Fibroblast of lung (primary cell): Measurements from ENCODE around the gene FBXO40.

Experiments used
- EZH2 ChIP-seq: IDR thresholded peaks from 2 replicates; pipeline ENCODE4 v1.5.1; 2012; ENCODE audit warnings: low read length, control low read depth, mild to moderate bottlenecking; ENCODE audit errors: missing control alignments
- TF ChIP-seq, protein P1 (sequence below), 2 donors: IDR thresholded peaks in 1 of 2; conservative IDR thresholded peaks in 1 of 2; 1 replicate in 1 of 2; 2 replicates in 1 of 2; pipeline ENCODE4 v1.5.1; 2011 to 2012; ENCODE audit warnings: low read length in 2 of 2, control low read depth in 1 of 2, inconsistent platforms in 1 of 2, low read depth in 1 of 2, mild to moderate bottlenecking in 1 of 2

- TF ChIP-seq, protein P1, sequence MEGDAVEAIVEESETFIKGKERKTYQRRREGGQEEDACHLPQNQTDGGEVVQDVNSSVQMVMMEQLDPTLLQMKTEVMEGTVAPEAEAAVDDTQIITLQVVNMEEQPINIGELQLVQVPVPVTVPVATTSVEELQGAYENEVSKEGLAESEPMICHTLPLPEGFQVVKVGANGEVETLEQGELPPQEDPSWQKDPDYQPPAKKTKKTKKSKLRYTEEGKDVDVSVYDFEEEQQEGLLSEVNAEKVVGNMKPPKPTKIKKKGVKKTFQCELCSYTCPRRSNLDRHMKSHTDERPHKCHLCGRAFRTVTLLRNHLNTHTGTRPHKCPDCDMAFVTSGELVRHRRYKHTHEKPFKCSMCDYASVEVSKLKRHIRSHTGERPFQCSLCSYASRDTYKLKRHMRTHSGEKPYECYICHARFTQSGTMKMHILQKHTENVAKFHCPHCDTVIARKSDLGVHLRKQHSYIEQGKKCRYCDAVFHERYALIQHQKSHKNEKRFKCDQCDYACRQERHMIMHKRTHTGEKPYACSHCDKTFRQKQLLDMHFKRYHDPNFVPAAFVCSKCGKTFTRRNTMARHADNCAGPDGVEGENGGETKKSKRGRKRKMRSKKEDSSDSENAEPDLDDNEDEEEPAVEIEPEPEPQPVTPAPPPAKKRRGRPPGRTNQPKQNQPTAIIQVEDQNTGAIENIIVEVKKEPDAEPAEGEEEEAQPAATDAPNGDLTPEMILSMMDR (conservative IDR thresholded peaks at IDR 0.05 in 1 of 2, IDR thresholded peaks at IDR 0.05 in 1 of 2; ENCODE audit: low read depth in 1 of 2, low read length in 2 of 2): no peak
- TF ChIP-seq EZH2: no peak
These were observed 11.5 kb upstream of the FBXO40 start for GRCh38 chr3:121581691-121582090.
